ENCODE data around the gene ZBTB7C. TPM values are rescaled to one million over a fixed set of nuclear protein-coding genes. Genes with fewer than 3 reads are reported as not detected.

Gene ZBTB7C
- total RNA-seq, 1 donor from 2014 or later, result 7.4 TPM

GRCh38 chr18:48116017-48116416, 293.2 kb downstream of the ZBTB7C start:
- no peak overlapping the region for H3K27ac Mint-ChIP-seq
- H3K27me3 Mint-ChIP-seq (ENCODE audit: low read depth), result no peaks in the 10 kb centered on the region
- no peaks in the 10 kb centered on the region for H3K9me3 Mint-ChIP-seq
- peaks cover 39% of the 10 kb centered on the region for H3K4me1 Mint-ChIP-seq
- no peak for TF ChIP-seq CTCF (IDR thresholded peaks at IDR 0.05; ENCODE audit: unreplicated experiment)
- H3K4me3 Mint-ChIP-seq, result no peak overlapping the region
- DNase-seq (ENCODE audit: low spot score in 2 of 2, unreplicated experiment in 2 of 2), result no peak
- no peaks in the 10 kb centered on the region for H3K36me3 Mint-ChIP-seq

- Mint-ChIP-seq H3K27ac (peak overlapping the region; percentile 12), H3K36me3 (no peaks in the 10 kb centered on the region), H3K27me3 (ENCODE audit: low read depth) (no peaks in the 10 kb centered on the region), H3K4me3 (no peak overlapping the region), H3K4me1 (peaks cover 32% of the 10 kb centered on the region), H3K9me3 (no peaks in the 10 kb centered on the region)
- no peak for DNase-seq (ENCODE audit: low spot score in 2 of 2, unreplicated experiment in 2 of 2)
- no peak for TF ChIP-seq CTCF (IDR thresholded peaks at IDR 0.05; ENCODE audit: unreplicated experiment)
Measured at GRCh38 chr18:48113691-48114090, 295.5 kb downstream of the ZBTB7C start.

GRCh38 chr18:48111587-48111986, 297.6 kb downstream of the ZBTB7C start:
- Mint-ChIP-seq H3K36me3 (no peaks in the 10 kb centered on the region), H3K4me3 (no peak overlapping the region), H3K27me3 (ENCODE audit: low read depth) (no peaks in the 10 kb centered on the region), H3K27ac (peak overlapping the region; percentile 89), H3K4me1 (peaks cover 41% of the 10 kb centered on the region), H3K9me3 (no peaks in the 10 kb centered on the region)
- no peak for DNase-seq (ENCODE audit: low spot score in 2 of 2, unreplicated experiment in 2 of 2)
- TF ChIP-seq CTCF (IDR thresholded peaks at IDR 0.05; ENCODE audit: unreplicated experiment), result no peak

GRCh38 chr18:48110797-48111196, 298.4 kb downstream of the ZBTB7C start:
- no peak for DNase-seq (ENCODE audit: low spot score in 2 of 2, unreplicated experiment in 2 of 2)
- Mint-ChIP-seq H3K4me1 (peaks cover 44% of the 10 kb centered on the region), H3K9me3 (no peaks in the 10 kb centered on the region), H3K27me3 (ENCODE audit: low read depth) (no peaks in the 10 kb centered on the region), H3K4me3 (no peak overlapping the region), H3K36me3 (no peaks in the 10 kb centered on the region), H3K27ac (peak overlapping the region; percentile 89)
- no peak for TF ChIP-seq CTCF (IDR thresholded peaks at IDR 0.05; ENCODE audit: unreplicated experiment)

- H3K4me3 Mint-ChIP-seq, result no peak overlapping the region
- no peaks in the 10 kb centered on the region for H3K9me3 Mint-ChIP-seq
- H3K4me1 Mint-ChIP-seq, result peaks cover 48% of the 10 kb centered on the region
- H3K27me3 Mint-ChIP-seq (ENCODE audit: low read depth), result no peaks in the 10 kb centered on the region
- no peak for DNase-seq (ENCODE audit: low spot score in 2 of 2, unreplicated experiment in 2 of 2)
- TF ChIP-seq CTCF (IDR thresholded peaks at IDR 0.05; ENCODE audit: unreplicated experiment), result no peak
- H3K27ac Mint-ChIP-seq, result no peak overlapping the region
- H3K36me3 Mint-ChIP-seq, result no peaks in the 10 kb centered on the region
Measured at GRCh38 chr18:48109961-48110493, 299.2 kb downstream of the ZBTB7C start.

- Mint-ChIP-seq H3K4me3 (no peak overlapping the region), H3K36me3 (no peaks in the 10 kb centered on the region), H3K27me3 (ENCODE audit: low read depth) (peaks cover 1% of the 10 kb centered on the region), H3K9me3 (no peaks in the 10 kb centered on the region), H3K27ac (peak overlapping the region; percentile 55), H3K4me1 (peaks cover 45% of the 10 kb centered on the region)
- TF ChIP-seq CTCF (IDR thresholded peaks at IDR 0.05; ENCODE audit: unreplicated experiment), result no peak
- no peak for DNase-seq (ENCODE audit: low spot score in 2 of 2, unreplicated experiment in 2 of 2)
Measured at GRCh38 chr18:48108136-48108535, 301.0 kb downstream of the ZBTB7C start.

Measured in mesothelial cell of epicardium (in vitro differentiated cells).